Activated naive CD4-positive, alpha-beta T cell treated with anti-CD3 and anti-CD28 coated beads for 36 hours (primary cell): ENCODE results near the gene TUBA4A. TPM values are rescaled to one million over a fixed set of nuclear protein-coding genes. Genes with fewer than 3 reads are reported as not detected.

Source experiments
- CTCF ChIA-PET: fragments of 350-600 bp; sonication (Branson Sonifier 250); formaldehyde crosslinking; loops from one replicate; lab custom pipeline; 2021; ENCODE audit warnings: antibody characterized with exemption; lab: Charles Lee
- DNase-seq: peaks from one replicate; pipeline ENCODE4 v3.0.0-alpha.2; 2020
- H3K27ac Mint-ChIP-seq: one replicate; pipeline ENCODE4 v1.8.0; 2021; ENCODE audit warnings: mild to moderate bottlenecking, mixed read lengths
- H3K27me3 Mint-ChIP-seq: one replicate; pipeline ENCODE4 v1.8.0; 2021; ENCODE audit warnings: low read depth, mixed read lengths
- H3K36me3 Mint-ChIP-seq: one replicate; pipeline ENCODE4 v1.8.0; 2021; ENCODE audit warnings: low read depth, mixed read lengths
- H3K4me1 Mint-ChIP-seq: one replicate; pipeline ENCODE4 v1.8.0; 2021; ENCODE audit warnings: low read depth, mixed read lengths
- H3K4me3 Mint-ChIP-seq: one replicate; pipeline ENCODE4 v1.8.0; 2021; ENCODE audit warnings: mild to moderate bottlenecking, moderate library complexity, mixed read lengths
- H3K9me3 Mint-ChIP-seq: one replicate; pipeline ENCODE4 v1.8.0; 2021; ENCODE audit warnings: mixed read lengths
- intact Hi-C: fragments of 100-400 bp; cut with micrococcal nuclease; formaldehyde crosslinking; loops from one replicate; pipeline ENCODE4 v1.15.1; 2023
- total RNA-seq, 2 experiments: library from RNA; stranded (reverse); gene quantifications; one replicate each; pipeline ENCODE4 v1.2.3, GENCODE V29; 2021

TUBA4A gene
- total RNA-seq, 2 experiments from 2014 or later: 112 to 116 TPM

DNA sequence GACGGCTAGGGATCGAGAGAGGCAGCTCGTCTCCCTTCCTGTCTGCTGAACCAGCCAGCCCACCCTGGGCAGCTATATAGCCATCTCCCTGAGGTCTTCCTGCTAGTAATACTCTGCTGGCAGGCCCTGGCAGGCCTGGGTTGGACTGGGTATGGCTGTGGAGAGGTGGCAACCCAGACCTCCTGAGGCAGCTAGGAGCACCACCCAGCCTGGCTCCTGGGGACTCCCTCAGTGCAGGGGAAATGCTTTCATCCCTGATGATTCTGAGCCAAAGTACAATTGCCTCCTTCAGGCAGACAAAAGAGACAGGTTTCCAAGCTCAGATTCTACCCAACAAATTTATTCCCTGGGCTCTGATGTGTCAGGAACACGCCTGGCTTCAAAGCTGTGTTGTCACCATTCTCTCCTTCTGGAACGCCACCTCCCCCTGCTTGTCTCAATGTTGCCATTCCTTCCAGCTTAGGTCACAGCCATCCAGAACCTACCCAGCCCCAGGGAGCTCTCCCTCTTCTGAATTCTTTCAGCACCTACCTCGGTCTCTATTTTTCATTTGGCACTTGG lies 20.7 kb upstream of the TUBA4A start:
- no peak for DNase-seq
- H3K4me3 Mint-ChIP-seq: no peak overlapping the region
- H3K36me3 Mint-ChIP-seq: no peaks in the 10 kb centered on the region
- H3K4me1 Mint-ChIP-seq: peaks cover 17% of the 10 kb centered on the region
- no peaks in the 10 kb centered on the region for H3K9me3 Mint-ChIP-seq
- no peaks in the 10 kb centered on the region for H3K27me3 Mint-ChIP-seq
- H3K27ac Mint-ChIP-seq: no peak overlapping the region
- intact Hi-C loops: loop anchor here (10.0 kb wide), 1 partner anchor 1050 kb away; no protein-coding TSS in a partner anchor
- CTCF ChIA-PET: interaction anchor here (0.9 to 2.1 kb wide), 4 partner anchors 16 to 24 kb away, joined by 4 to 14 read pairs (median 4); no protein-coding TSS in a partner anchor

DNA sequence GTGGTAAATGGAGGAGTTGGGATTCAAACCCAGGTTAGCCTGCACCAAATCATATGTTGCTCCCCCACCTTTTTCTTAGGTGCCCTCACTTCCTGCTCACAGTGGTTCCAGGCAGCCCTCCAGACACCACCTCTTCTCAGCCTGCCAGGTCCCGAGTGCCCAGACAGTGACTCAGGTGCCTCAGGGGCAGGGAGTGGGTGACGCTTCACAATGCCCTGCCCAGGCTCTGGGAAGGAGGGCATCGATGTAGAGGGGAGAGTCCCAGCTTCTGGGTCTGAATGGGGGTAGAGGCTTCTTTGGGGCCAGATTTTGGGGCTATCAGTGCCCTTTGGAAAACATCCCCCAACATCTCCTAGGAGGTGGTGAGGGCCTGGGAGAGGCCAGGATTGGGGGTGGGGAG lies 20.2 kb upstream of the TUBA4A start:
- peaks cover 17% of the 10 kb centered on the region for H3K4me1 Mint-ChIP-seq
- no peak for DNase-seq
- no peak overlapping the region for H3K4me3 Mint-ChIP-seq
- CTCF ChIA-PET: interaction anchor here (0.9 to 2.1 kb wide), 3 partner anchors 16 to 24 kb away, joined by 4 to 14 read pairs (median 5); no protein-coding TSS in a partner anchor
- H3K27ac Mint-ChIP-seq: no peak overlapping the region
- no peaks in the 10 kb centered on the region for H3K9me3 Mint-ChIP-seq
- H3K36me3 Mint-ChIP-seq: no peaks in the 10 kb centered on the region
- H3K27me3 Mint-ChIP-seq: no peaks in the 10 kb centered on the region
- intact Hi-C loops: loop anchor here (10.0 kb wide), 1 partner anchor 1049 kb away; no protein-coding TSS in a partner anchor

DNA sequence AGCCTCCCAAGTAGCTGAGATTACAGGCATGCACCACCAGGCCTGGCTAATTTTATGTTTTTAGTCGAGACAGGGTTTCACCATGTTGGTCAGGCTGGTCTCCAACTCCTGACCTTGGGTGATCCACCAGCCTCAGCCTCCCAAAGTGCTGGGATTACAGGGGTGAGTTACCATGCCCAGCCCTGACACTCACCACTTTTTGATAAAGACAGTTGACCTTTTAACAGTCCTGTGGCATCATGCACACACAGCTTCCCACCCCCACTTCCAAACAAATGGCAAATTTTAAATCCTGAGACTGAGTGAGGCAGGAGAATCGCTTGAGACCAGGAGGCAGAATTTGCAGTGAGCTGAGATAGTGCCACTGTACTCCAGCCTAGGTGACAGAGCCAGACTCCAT lies 19.3 kb upstream of the TUBA4A start:
- H3K36me3 Mint-ChIP-seq: no peaks in the 10 kb centered on the region
- CTCF ChIA-PET: interaction anchor here (0.6 to 2.1 kb wide), 2 partner anchors 22 to 78 kb away, joined by 3 to 14 read pairs; no protein-coding TSS in a partner anchor
- intact Hi-C loops: loop anchor here (10.0 kb wide), 1 partner anchor 1048 kb away; no protein-coding TSS in a partner anchor
- no peak overlapping the region for H3K4me3 Mint-ChIP-seq
- peaks cover 7% of the 10 kb centered on the region for H3K4me1 Mint-ChIP-seq
- no peaks in the 10 kb centered on the region for H3K9me3 Mint-ChIP-seq
- H3K27ac Mint-ChIP-seq: no peak overlapping the region
- DNase-seq: no peak
- no peaks in the 10 kb centered on the region for H3K27me3 Mint-ChIP-seq

- H3K27ac Mint-ChIP-seq: no peak overlapping the region
- H3K36me3 Mint-ChIP-seq: no peaks in the 10 kb centered on the region
- intact Hi-C loops: loop anchor here (10.0 kb wide), 1 partner anchor 1048 kb away; no protein-coding TSS in a partner anchor
- no peak overlapping the region for H3K4me3 Mint-ChIP-seq
- H3K4me1 Mint-ChIP-seq: peaks cover 1% of the 10 kb centered on the region
- DNase-seq: no peak
- H3K9me3 Mint-ChIP-seq: no peaks in the 10 kb centered on the region
- CTCF ChIA-PET: no interaction called here
- no peaks in the 10 kb centered on the region for H3K27me3 Mint-ChIP-seq
These were observed 18.6 kb upstream of the TUBA4A start for GRCh38 chr2:219272356-219272755.

GRCh38 chr2:219271021-219271420 lies 17.3 kb upstream of the TUBA4A start:
- no peak overlapping the region for H3K4me3 Mint-ChIP-seq
- CTCF ChIA-PET: interaction anchor here (1.0 to 1.9 kb wide), 2 partner anchors 10 to 28 kb away, joined by 6 read pairs; no protein-coding TSS in a partner anchor

DNA sequence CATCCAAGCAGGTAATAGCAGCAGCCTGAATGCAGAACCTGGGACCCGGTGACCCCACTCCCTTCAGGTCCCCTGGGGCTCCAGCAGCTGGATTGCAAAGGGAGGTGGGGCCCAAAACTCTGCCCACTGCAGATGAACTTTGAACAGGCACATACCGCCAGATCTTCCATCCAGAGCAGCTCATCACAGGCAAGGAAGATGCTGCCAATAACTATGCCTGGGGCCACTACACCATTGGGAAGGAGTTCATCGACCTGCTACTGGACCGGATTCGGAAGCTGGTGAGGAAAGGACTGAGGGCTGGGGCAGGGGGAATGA lies 16.3 kb upstream of the TUBA4A start:
- DNase-seq: no peak
- H3K27me3 Mint-ChIP-seq: no peaks in the 10 kb centered on the region
- H3K9me3 Mint-ChIP-seq: no peaks in the 10 kb centered on the region
- CTCF ChIA-PET: interaction anchor here (1.4 to 1.9 kb wide), 3 partner anchors 9 to 25 kb away, joined by 3 to 6 read pairs (median 6); no protein-coding TSS in a partner anchor
- no peaks in the 10 kb centered on the region for H3K36me3 Mint-ChIP-seq
- H3K27ac Mint-ChIP-seq: no peak overlapping the region
- H3K4me1 Mint-ChIP-seq: no peaks in the 10 kb centered on the region
- intact Hi-C loops: loop anchor here (10.0 kb wide), 1 partner anchor 1045 kb away; no protein-coding TSS in a partner anchor
- H3K4me3 Mint-ChIP-seq: no peak overlapping the region

More at GRCh38 chr2:219271021-219271420, 17.3 kb upstream of the TUBA4A start:
- no peaks in the 10 kb centered on the region for H3K4me1 Mint-ChIP-seq
- no peaks in the 10 kb centered on the region for H3K36me3 Mint-ChIP-seq
- no peaks in the 10 kb centered on the region for H3K9me3 Mint-ChIP-seq
- intact Hi-C loops: loop anchor here (10.0 kb wide), 1 partner anchor 1046 kb away; no protein-coding TSS in a partner anchor
- H3K27me3 Mint-ChIP-seq: no peaks in the 10 kb centered on the region
- no peak overlapping the region for H3K27ac Mint-ChIP-seq
- no peak for DNase-seq

DNA sequence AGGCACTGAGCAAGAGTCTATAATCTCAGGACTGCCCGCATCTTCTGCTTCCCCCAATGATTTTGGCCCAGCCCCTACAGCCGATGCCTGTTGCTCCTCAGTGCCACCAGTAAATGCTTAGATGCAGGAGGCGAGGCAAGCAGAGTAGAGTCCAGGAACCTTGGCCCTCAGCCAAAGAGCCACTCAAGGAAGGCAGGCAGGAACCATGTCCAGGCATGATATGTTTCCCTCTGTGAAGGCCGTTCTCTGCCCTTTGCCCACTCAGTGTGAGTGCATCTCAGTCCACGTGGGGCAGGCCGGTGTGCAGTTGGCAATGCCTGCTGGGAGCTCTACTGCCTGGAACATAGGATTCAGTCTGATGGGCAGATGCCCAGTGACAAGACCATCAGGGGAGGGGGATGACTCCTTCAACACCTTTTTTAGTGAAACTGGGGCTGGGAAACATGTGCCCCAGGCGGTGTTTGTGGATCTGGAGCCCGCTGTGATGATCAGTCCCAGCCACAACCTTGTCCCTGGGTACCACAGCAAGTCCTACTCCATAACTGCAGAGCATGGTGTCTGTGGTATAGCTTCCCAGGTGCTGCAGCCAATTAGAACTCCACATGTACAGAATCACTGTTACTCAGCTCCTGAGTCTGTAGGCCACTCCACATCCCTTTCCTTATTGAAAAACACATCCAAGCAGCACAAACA lies 15.8 kb upstream of the TUBA4A start:
- Mint-ChIP-seq H3K27ac (no peak overlapping the region), H3K9me3 (no peaks in the 10 kb centered on the region), H3K4me3 (no peak overlapping the region), H3K4me1 (no peaks in the 10 kb centered on the region), H3K36me3 (no peaks in the 10 kb centered on the region), H3K27me3 (no peaks in the 10 kb centered on the region)
- DNase-seq: no peak
- intact Hi-C loops: loop anchor here (10.0 kb wide), 1 partner anchor 1045 kb away; no protein-coding TSS in a partner anchor
- CTCF ChIA-PET: interaction anchor here (1.4 to 1.9 kb wide), 3 partner anchors 8 to 26 kb away, joined by 3 to 6 read pairs (median 6); no protein-coding TSS in a partner anchor

GRCh38 chr2:219268294-219268693 lies 14.6 kb upstream of the TUBA4A start:
- H3K4me1 Mint-ChIP-seq: no peaks in the 10 kb centered on the region
- H3K27ac Mint-ChIP-seq: no peak overlapping the region
- H3K27me3 Mint-ChIP-seq: no peaks in the 10 kb centered on the region
- no peak overlapping the region for H3K4me3 Mint-ChIP-seq
- CTCF ChIA-PET: interaction anchor here (1.7 kb wide), 1 partner anchor 27 kb away, joined by 6 read pairs; no protein-coding TSS in a partner anchor
- intact Hi-C loops: no loop called here
- no peaks in the 10 kb centered on the region for H3K9me3 Mint-ChIP-seq
- H3K36me3 Mint-ChIP-seq: no peaks in the 10 kb centered on the region
- DNase-seq: no peak

- Mint-ChIP-seq H3K36me3 (no peaks in the 10 kb centered on the region), H3K27ac (no peak overlapping the region), H3K27me3 (no peaks in the 10 kb centered on the region), H3K4me1 (no peaks in the 10 kb centered on the region), H3K4me3 (no peak overlapping the region), H3K9me3 (no peaks in the 10 kb centered on the region)
- intact Hi-C loops: no loop called here
- CTCF ChIA-PET: interaction anchor here (1.7 to 2.1 kb wide), 2 partner anchors 11 to 29 kb away, joined by 6 to 16 read pairs; no protein-coding TSS in a partner anchor
- no peak for DNase-seq
These were observed 13.2 kb upstream of the TUBA4A start for GRCh38 chr2:219266886-219267285.

DNA sequence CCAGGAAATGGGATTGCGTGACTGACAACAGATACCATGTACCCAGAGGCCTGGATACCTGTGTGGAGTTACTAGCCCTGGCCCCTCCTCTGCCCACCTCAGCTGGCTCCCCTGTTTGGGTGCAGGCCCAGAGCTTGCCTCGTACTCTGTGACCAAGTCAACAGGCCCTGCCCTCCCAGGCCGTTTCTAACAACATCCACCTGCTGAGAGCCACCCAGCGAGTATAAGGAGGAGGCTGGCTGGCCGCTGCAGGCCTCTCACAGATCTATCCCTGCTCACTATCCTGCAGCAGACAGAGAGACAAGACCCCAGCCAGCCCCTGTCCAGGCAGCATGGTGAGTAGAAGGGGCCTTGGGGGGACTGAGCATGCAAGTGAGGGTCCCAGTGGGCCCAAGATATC lies 12.5 kb upstream of the TUBA4A start:
- H3K27me3 Mint-ChIP-seq: no peaks in the 10 kb centered on the region
- intact Hi-C loops: no loop called here
- CTCF ChIA-PET: interaction anchor here (0.5 to 2.1 kb wide), 4 partner anchors 11 to 101 kb away, joined by 3 to 16 read pairs (median 6); no protein-coding TSS in a partner anchor
- H3K4me1 Mint-ChIP-seq: no peaks in the 10 kb centered on the region
- no peaks in the 10 kb centered on the region for H3K9me3 Mint-ChIP-seq
- H3K36me3 Mint-ChIP-seq: no peaks in the 10 kb centered on the region
- no peak overlapping the region for H3K27ac Mint-ChIP-seq
- no peak for DNase-seq
- no peak overlapping the region for H3K4me3 Mint-ChIP-seq

DNA sequence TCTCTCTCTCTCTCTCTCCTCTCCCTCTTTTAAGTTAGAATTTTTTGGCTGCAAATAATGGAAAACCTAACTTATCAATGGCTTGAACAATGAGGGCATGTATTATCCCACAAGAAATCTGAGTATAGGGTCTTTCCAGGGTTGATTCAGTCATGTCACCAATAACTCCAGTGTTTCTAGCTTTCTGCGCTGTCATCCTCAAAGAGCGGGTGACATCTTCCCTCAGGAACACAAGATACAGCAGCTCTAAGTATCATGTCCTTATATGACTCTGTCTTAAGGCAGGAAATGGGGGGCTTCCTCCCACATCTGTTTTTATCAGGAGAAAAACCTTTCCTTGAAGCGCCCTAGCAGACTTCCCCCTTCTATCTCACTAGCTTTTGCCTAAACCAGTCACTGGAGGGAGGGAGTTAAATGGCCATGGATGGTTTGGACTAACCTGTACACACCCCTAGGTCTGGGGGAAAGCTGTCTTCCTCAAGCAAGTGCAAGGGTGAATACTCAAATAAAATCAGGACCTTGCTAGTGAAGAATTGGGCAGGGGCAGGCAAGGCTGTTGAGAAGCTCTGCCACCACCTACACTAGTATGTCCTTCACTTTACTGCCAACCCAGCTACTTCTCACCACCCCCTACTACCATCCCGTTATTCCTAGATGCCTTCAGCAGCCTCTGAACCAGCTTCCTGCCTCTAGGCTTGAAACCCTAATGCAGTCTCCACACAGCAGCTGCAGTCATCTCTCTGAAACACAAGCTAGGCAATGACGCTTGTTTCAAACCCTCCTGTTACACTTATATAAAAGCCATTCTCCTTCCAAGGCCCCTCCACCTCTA lies 7.5 kb upstream of the TUBA4A start:
- Mint-ChIP-seq H3K4me3 (no peak overlapping the region), H3K27ac (no peak overlapping the region), H3K27me3 (no peaks in the 10 kb centered on the region), H3K36me3 (no peaks in the 10 kb centered on the region), H3K4me1 (no peaks in the 10 kb centered on the region), H3K9me3 (no peaks in the 10 kb centered on the region)
- CTCF ChIA-PET: interaction anchor here (0.7 to 2.5 kb wide), 8 partner anchors 9 to 384 kb away, joined by 3 to 14 read pairs (median 5); partner anchors contain the start of gene DNAJB2
- no peak for DNase-seq
- intact Hi-C loops: no loop called here
